SU-DHL-6 (cell line): ENCODE data around the gene SNUPN.

ENCODE experiments used
- CTCF ChIP-seq: fragments of 200-600 bp; sonication (generic); IDR thresholded peaks from one replicate; pipeline ENCODE4 v1.5.1; 2017; ENCODE audit warnings: antibody characterized with exemption, mild to moderate bottlenecking, low read length, moderate library complexity; ENCODE audit not compliant: insufficient read depth, poor library complexity, severe bottlenecking
- EZH2phosphoT487 ChIP-seq: fragments of 200-600 bp; sonication (generic), shearing (Covaris generic); conservative IDR thresholded peaks from 2 replicates; pipeline ENCODE4 v1.6.1; 2018; ENCODE audit warnings: mild to moderate bottlenecking, antibody characterized with exemption, low read length, moderate library complexity, mixed read lengths

GRCh38 chr15:75673426-75674235 is 48.1 kb upstream of the SNUPN start:
- TF ChIP-seq CTCF (no peak), EZH2phosphoT487 (no peak)
